ENCODE data around the gene HDAC5. TPM values are rescaled to one million over a fixed set of nuclear protein-coding genes. Genes with fewer than 3 reads are reported as not detected.
A peak's percentile ranks its signal among the peaks of the same experiment; 100 is the strongest.

The HDAC5 gene
- total RNA-seq, 4 donors from 2014 or later, result 45.3 to 182 (median 70.8) TPM

DNA sequence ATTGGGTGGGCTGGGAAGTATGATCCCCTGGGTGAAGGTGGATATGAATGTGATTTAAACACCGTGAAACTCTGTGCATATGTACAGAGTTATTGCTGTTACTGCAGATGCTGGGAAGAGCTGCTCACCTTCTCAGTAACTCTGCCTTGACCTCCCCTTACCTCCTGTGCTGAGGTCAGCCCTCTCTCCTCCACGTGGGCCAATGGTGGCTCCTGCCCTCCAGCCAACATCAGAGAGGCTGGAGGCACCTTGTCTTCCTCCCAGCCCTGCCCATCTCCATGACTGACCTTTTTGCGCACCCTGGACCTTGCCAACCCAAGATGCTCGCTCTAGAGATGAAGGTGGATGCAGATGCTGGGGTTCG is 46.7 kb upstream of the HDAC5 start:
- Histone ChIP-seq H3K4me1 (peaks cover 0 to 11% (median 7%) of the 10 kb centered on the region in 4 donors), H3K27ac (peak overlapping the region; percentile 40 to 81 (median 48)), H3K36me3 (no peaks in the 10 kb centered on the region), H3K4me3 (no peak overlapping the region), H3K27me3 (no peaks in the 10 kb centered on the region), H3K9me3 (no peaks in the 10 kb centered on the region)
- DNase-seq, result no peak
- WGBS, 2 donors (ENCODE audit: low coverage in 1 of 2), result 56% methylated on average over 5 of the region's 5 CpGs; no CpG with 5 or more reads in 1 of the 2 donors
- intact Hi-C loops (cut with DNase I; ENCODE audit: low total_unique reads), result no loop called here
- no peak for TF ChIP-seq EP300 (IDR thresholded peaks at IDR 0.05; ENCODE audit: low read depth)
- no peak for TF ChIP-seq POLR2AphosphoS5 (IDR thresholded peaks at IDR 0.05)
- TF ChIP-seq, protein P1, sequence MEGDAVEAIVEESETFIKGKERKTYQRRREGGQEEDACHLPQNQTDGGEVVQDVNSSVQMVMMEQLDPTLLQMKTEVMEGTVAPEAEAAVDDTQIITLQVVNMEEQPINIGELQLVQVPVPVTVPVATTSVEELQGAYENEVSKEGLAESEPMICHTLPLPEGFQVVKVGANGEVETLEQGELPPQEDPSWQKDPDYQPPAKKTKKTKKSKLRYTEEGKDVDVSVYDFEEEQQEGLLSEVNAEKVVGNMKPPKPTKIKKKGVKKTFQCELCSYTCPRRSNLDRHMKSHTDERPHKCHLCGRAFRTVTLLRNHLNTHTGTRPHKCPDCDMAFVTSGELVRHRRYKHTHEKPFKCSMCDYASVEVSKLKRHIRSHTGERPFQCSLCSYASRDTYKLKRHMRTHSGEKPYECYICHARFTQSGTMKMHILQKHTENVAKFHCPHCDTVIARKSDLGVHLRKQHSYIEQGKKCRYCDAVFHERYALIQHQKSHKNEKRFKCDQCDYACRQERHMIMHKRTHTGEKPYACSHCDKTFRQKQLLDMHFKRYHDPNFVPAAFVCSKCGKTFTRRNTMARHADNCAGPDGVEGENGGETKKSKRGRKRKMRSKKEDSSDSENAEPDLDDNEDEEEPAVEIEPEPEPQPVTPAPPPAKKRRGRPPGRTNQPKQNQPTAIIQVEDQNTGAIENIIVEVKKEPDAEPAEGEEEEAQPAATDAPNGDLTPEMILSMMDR (IDR thresholded peaks at IDR 0.05), result no peak
- no peak for TF ChIP-seq POLR2A (IDR thresholded peaks at IDR 0.05)
- in situ Hi-C loops (cut with MboI; ENCODE audit: low pct_ligation_motif_present in 1 of 4, low pct_unique_long_range_greater_than_20kb in 1 of 4, low sequenced_read_pairs in 3 of 4), result loop anchor here in 2 of 4 donors (25.0 kb wide), 2 partner anchors 108 to 233 kb away; partner anchors contain the start of genes G6PC3 (in 1 of the 2), LSM12 (in 1 of the 2) and PPY (in 1 of the 2)

DNA sequence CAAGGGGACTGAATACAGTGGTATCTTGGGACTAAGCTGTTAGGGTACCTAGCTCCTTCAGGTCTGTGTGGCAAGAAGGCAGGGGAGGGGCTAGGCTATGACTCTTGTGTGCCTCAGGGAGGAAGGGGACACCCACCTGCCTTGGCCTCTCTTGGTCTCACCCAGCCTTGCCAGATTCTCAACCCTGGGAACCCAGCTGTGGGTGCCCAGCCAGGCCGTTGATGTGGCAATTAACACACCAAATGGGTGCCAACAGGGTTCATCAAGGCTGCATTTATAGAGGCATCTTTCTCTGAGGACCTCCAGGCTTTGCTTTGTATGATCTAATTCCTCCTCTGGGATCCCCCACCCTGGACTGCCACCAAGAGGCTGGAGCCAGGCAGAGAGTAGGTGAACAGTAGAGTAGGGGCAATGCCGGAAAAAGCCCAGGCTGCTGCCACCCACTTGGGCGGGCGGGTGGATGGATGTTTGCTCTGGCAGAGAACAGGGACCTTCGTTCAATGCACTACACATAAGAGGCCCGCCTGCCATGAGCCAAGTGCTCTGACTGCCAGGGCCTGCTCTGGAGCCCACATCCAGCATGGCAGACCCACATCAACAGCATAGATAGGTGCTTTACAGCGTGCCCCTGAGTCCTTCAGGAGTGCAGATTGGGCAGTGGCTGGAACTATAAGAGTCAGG is 43.9 kb upstream of the HDAC5 start:
- TF ChIP-seq EP300 (IDR thresholded peaks at IDR 0.05; ENCODE audit: low read depth) (no peak), POLR2AphosphoS5 (IDR thresholded peaks at IDR 0.05) (no peak), POLR2A (IDR thresholded peaks at IDR 0.05) (no peak)
- TF ChIP-seq, protein P1 (IDR thresholded peaks at IDR 0.05), result no peak
- Histone ChIP-seq H3K27ac (no peak overlapping the region), H3K4me3 (no peak overlapping the region), H3K36me3 (no peaks in the 10 kb centered on the region), H3K9me3 (no peaks in the 10 kb centered on the region), H3K27me3 (no peaks in the 10 kb centered on the region), H3K4me1 (peaks cover 0 to 11% (median 7%) of the 10 kb centered on the region in 4 donors)
- DNase-seq, result no peak
- WGBS, 2 donors (ENCODE audit: low coverage in 1 of 2), result 94% methylated on average over 6 of the region's 7 CpGs; no CpG with 5 or more reads in 1 of the 2 donors
- in situ Hi-C loops (cut with MboI; ENCODE audit: low pct_ligation_motif_present in 1 of 4, low pct_unique_long_range_greater_than_20kb in 1 of 4, low sequenced_read_pairs in 3 of 4) (loop anchor here in 2 of 4 donors (25.0 kb wide), 2 partner anchors 105 to 230 kb away; partner anchors contain the start of genes G6PC3 (in 1 of the 2), LSM12 (in 1 of the 2) and PPY (in 1 of the 2)), intact Hi-C loops (cut with DNase I; ENCODE audit: low total_unique reads) (no loop called here)

GRCh38 chr17:44164476-44164875 is 41.0 kb upstream of the HDAC5 start:
- intact Hi-C loops (cut with DNase I; ENCODE audit: low total_unique reads), result no loop called here

More at GRCh38 chr17:44164476-44164875, 41.0 kb upstream of the HDAC5 start:
- no peaks in the 10 kb centered on the region for H3K27me3 ChIP-seq
- H3K9me3 ChIP-seq, result no peaks in the 10 kb centered on the region
- TF ChIP-seq POLR2AphosphoS5 (IDR thresholded peaks at IDR 0.05) (no peak), POLR2A (IDR thresholded peaks at IDR 0.05) (no peak), EP300 (IDR thresholded peaks at IDR 0.05; ENCODE audit: low read depth) (no peak)
- TF ChIP-seq, protein P1 (IDR thresholded peaks at IDR 0.05), result no peak
- in situ Hi-C loops (cut with MboI; ENCODE audit: low pct_ligation_motif_present in 1 of 4, low pct_unique_long_range_greater_than_20kb in 1 of 4, low sequenced_read_pairs in 3 of 4), result loop anchor here in 2 of 4 donors (25.0 kb wide), 2 partner anchors 102 to 227 kb away; partner anchors contain the start of genes G6PC3 (in 1 of the 2), LSM12 (in 1 of the 2) and PPY (in 1 of the 2)
- no peak overlapping the region for H3K27ac ChIP-seq
- peaks cover 0 to 5% (median 2%) of the 10 kb centered on the region in 4 donors for H3K4me1 ChIP-seq
- DNase-seq, result no peak
- H3K4me3 ChIP-seq, result no peak overlapping the region
- H3K36me3 ChIP-seq, result no peaks in the 10 kb centered on the region
- WGBS, 2 donors (ENCODE audit: low coverage in 1 of 2), result 96 to 100% methylated on average over 1 of the region's 1 CpG

All from transverse colon (tissue), 4 donors.